HepG2 (cell line): Measurements from ENCODE around the gene LAMC1. TPM values are rescaled to one million over a fixed set of nuclear protein-coding genes. Genes with fewer than 3 reads are reported as not detected.

ENCODE experiments used
- ATAC-seq: fragments of 200-7000 bp; cut with Tn5 transposase; 3 replicates; pipeline ENCODE4 v1.9.1; 2020; ENCODE audit warnings: mild to moderate bottlenecking, moderate library complexity
- BruUV-seq: library from RNA; stranded (reverse); fragments of 400-500 nt; replicated peaks from 2 replicates; lab custom pipeline; 2021; lab: Mats Ljungman, UMichigan
- CTCF ChIA-PET: fragments of 300-600 bp; formaldehyde crosslinking; extraction: SDS; loops from one replicate; lab custom pipeline; 2021; ENCODE audit warnings: low total read pairs, inconsistent platforms, low intra/inter-chr PET ratio; lab: Yijun Ruan, JAX
- POLR2A ChIA-PET: fragments of 350-600 bp; sonication (Branson Sonifier 250); formaldehyde crosslinking; loops from one replicate; lab custom pipeline; 2020; ENCODE audit warnings: antibody characterized with exemption, inconsistent platforms; lab: Yijun Ruan, JAX
- DNase-seq: peaks from one replicate; pipeline ENCODE4 v3.0.0-alpha.2; 2015; ENCODE audit warnings: low spot score
- FAIRE-seq: peaks from 3 replicates; lab custom pipeline; 2011; peaks lifted over from hg19 to GRCh38; lab: Jason Lieb, UNC
- H2AFZ ChIP-seq: one replicate; pipeline ENCODE4 v1.6.1; 2011; ENCODE audit warnings: low read length, inconsistent platforms
- H3K27ac ChIP-seq: fragments of 300-600 bp; 3 replicates; pipeline ENCODE4 v1.8.0; 2011; ENCODE audit warnings: mixed run types, mild to moderate bottlenecking, mixed read lengths, low read length, inconsistent platforms; ENCODE audit not compliant: insufficient read depth; ENCODE audit errors: extremely low read length
- H3K27me3 ChIP-seq, 2 experiments: fragments of 200-600 bp in 1 of 2; 2 replicates in 1 of 2; 3 replicates in 1 of 2; pipeline versions ENCODE4 v1.6.0 to v1.8.0; 2011; ENCODE audit warnings: low read length in 2 of 2, mild to moderate bottlenecking in 2 of 2, moderate library complexity in 2 of 2, inconsistent platforms in 1 of 2; ENCODE audit not compliant: insufficient read depth in 2 of 2, control insufficient read depth in 1 of 2
- H3K36me3 ChIP-seq, 2 experiments: fragments of 200-600 bp in 1 of 2; replicated peaks in 1 of 2; 2 replicates in 1 of 2; 3 replicates in 1 of 2; pipeline versions ENCODE4 v1.5.1 to v1.8.0; 2011; ENCODE audit warnings: low read length in 2 of 2, inconsistent platforms in 1 of 2; ENCODE audit not compliant: insufficient read depth in 2 of 2, control insufficient read depth in 1 of 2
- H3K4me1 ChIP-seq: 2 replicates; pipeline ENCODE4 v1.5.1; 2012; ENCODE audit warnings: low read length, inconsistent platforms; ENCODE audit not compliant: insufficient read depth
- H3K4me2 ChIP-seq: 2 replicates; pipeline ENCODE4 v1.6.0; 2011; ENCODE audit warnings: low read depth, low read length, inconsistent platforms
- H3K4me3 ChIP-seq, 3 experiments: fragments of 200-600 bp in 1 of 3; sonication (generic), shearing (Covaris generic) in 1 of 3; replicated peaks in 1 of 3; 2 replicates each; pipeline ENCODE4 v1.5.1; 2011 to 2016; ENCODE audit warnings: low read length in 3 of 3, inconsistent platforms in 2 of 3, low read depth in 2 of 3, mild to moderate bottlenecking in 2 of 3, control low read depth in 1 of 3, mixed read lengths in 1 of 3; ENCODE audit not compliant: insufficient read depth in 1 of 3
- H3K79me2 ChIP-seq: one replicate; pipeline ENCODE4 v1.6.1; 2011; ENCODE audit warnings: low read length, inconsistent platforms; ENCODE audit not compliant: insufficient read depth
- H3K9ac ChIP-seq: 2 replicates; pipeline ENCODE4 v1.6.0; 2011; ENCODE audit warnings: mild to moderate bottlenecking, low read depth, low read length, inconsistent platforms; ENCODE audit not compliant: insufficient read depth
- H3K9me3 ChIP-seq: 2 replicates; pipeline ENCODE4 v1.5.1; 2012; ENCODE audit warnings: mild to moderate bottlenecking, low read length
- H4K20me1 ChIP-seq: 2 replicates; pipeline ENCODE4 v1.6.0; 2011; ENCODE audit warnings: inconsistent platforms, mild to moderate bottlenecking, low read length, moderate library complexity; ENCODE audit not compliant: insufficient read depth
- CHCHD3 ChIP-seq: sonication (generic); formaldehyde crosslinking; IDR thresholded peaks from 2 replicates; pipeline ENCODE4 v1.8.0; 2022; ENCODE audit warnings: mild to moderate bottlenecking, missing genetic modification reagents, moderate library complexity
- GRHL1 ChIP-seq: sonication (generic); formaldehyde crosslinking; conservative IDR thresholded peaks from 2 replicates; pipeline ENCODE4 v1.8.0; 2022; ENCODE audit warnings: missing genetic modification reagents
- ZKSCAN8 ChIP-seq: IDR thresholded peaks from 2 replicates; pipeline ENCODE4 v1.6.1; 2016; ENCODE audit warnings: borderline replicate concordance, missing genetic modification reagents, missing compliant biosample characterization
- ZNF263 ChIP-seq: sonication (generic); formaldehyde crosslinking; IDR thresholded peaks from 2 replicates; pipeline ENCODE4 v1.4.0; 2020; ENCODE audit warnings: missing genetic modification reagents
- ZNF407 ChIP-seq: sonication (generic); formaldehyde crosslinking; IDR thresholded peaks from one replicate; pipeline ENCODE4 v1.5.1; 2020; ENCODE audit warnings: mild to moderate bottlenecking, missing genetic modification reagents; ENCODE audit errors: not compliant biosample characterization
- ZNF678 ChIP-seq: sonication (generic); formaldehyde crosslinking; IDR thresholded peaks from 2 replicates; pipeline ENCODE4 v1.4.0; 2020; ENCODE audit warnings: mild to moderate bottlenecking, missing genetic modification reagents
- ZNF891 ChIP-seq: sonication (generic); formaldehyde crosslinking; IDR thresholded peaks from 2 replicates; pipeline ENCODE4 v1.5.0; 2020; ENCODE audit warnings: mild to moderate bottlenecking, missing genetic modification reagents
- WGBS: methylation state at CpG from one replicate; pipeline ENCODE4 v1.1.6; 2017; ENCODE audit warnings: low lambda C conversion rate; 5-methylcytosine and 5-hydroxymethylcytosine counted together
- in situ Hi-C: cut with HindIII; loops from 2 replicates; pipeline ENCODE4 v1.10.0; 2017; ENCODE audit warnings: low pct_unique_long_range_greater_than_20kb; ENCODE audit not compliant: extremely low pct_ligation_motif_present
- intact Hi-C: fragments of 100-400 bp; cut with micrococcal nuclease; formaldehyde crosslinking; loops from one replicate; pipeline ENCODE4 v1.10.0; 2022; ENCODE audit not compliant: unreplicated experiment
- polyA plus RNA-seq, 8 experiments: library from polyadenylated mRNA; depleted of rRNA in 3 of 8; stranded (reverse) in 7 of 8; unstranded in 1 of 8; fragments of >200 nt; fragmentation: Illumina TruSeq in 4 of 8; extraction: Trizol in 4 of 8; gene quantifications; 2 replicates each; pipeline versions ENCODE4 v1.2.1 to v1.2.3, GENCODE V29; 2011 to 2016; ENCODE audit warnings: low read depth in 4 of 8, missing spikeins in 1 of 8, mixed read lengths in 1 of 8; ENCODE audit not compliant: insufficient read depth in 1 of 8
- total RNA-seq, 5 experiments: library from RNA; depleted of rRNA; stranded (reverse); fragments of >200 nt; fragmentation: Illumina TruSeq; extraction: Trizol; gene quantifications; 2 replicates each; pipeline ENCODE4 v1.2.3, GENCODE V29; 2016; ENCODE audit warnings: low read depth in 1 of 5

The LAMC1 gene
- total and polyA plus RNA-seq, 2 of the 13 experiments (the other 11 are each of a cell fraction or from before 2014, with no cell fraction given) = 58.5 to 137 TPM

GRCh38 chr1:182978151-182978853 is 44.9 kb upstream of the LAMC1 start (continued):
- TF ChIP-seq ZNF407 (no peak), ZNF891 (CRISPR knock-in tag) (no peak), CHCHD3 (CRISPR knock-in tag) (no peak)
- TF ChIP-seq, all 625 proteins: peak for 0

- no peak overlapping the region for H3K27ac ChIP-seq
- no TSS peak for BruUV-seq
- no peak overlapping the region for H3K4me3 ChIP-seq
- POLR2A ChIA-PET = no interaction called here
- H3K79me2 ChIP-seq = no peaks in the 10 kb centered on the region
- FAIRE-seq (no peak), DNase-seq (no peak), ATAC-seq (no peak)
- no peaks in the 10 kb centered on the region for H3K4me1 ChIP-seq
- CTCF ChIA-PET = no interaction called here
- 77% methylated on average over 7 of the region's 7 CpGs for WGBS
- no peak overlapping the region for H2AFZ ChIP-seq
- no peaks in the 10 kb centered on the region for H3K9me3 ChIP-seq
- no peak overlapping the region for H3K9ac ChIP-seq
- no peaks in the 10 kb centered on the region for H4K20me1 ChIP-seq
- H3K4me2 ChIP-seq = no peak overlapping the region
- no peaks in the 10 kb centered on the region; a peak in 1 of 5 replicates for H3K27me3 ChIP-seq
- in situ Hi-C loops (no loop called here), intact Hi-C loops (no loop called here)
- H3K36me3 ChIP-seq = no peaks in the 10 kb centered on the region
- no peak for TF ChIP-seq ZNF263 (CRISPR knock-in tag)
- no peak for TF ChIP-seq ZKSCAN8 (CRISPR knock-in tag)
- TF ChIP-seq GRHL1 (CRISPR knock-in tag) = no peak
- TF ChIP-seq ZNF678 (CRISPR knock-in tag) = no peak
These were observed 39.1 kb upstream of the LAMC1 start for GRCh38 chr1:182984138-182984537.
